HG02938 (cell line): ENCODE data around the gene EXD3.
A peak's percentile ranks its signal among the peaks of the same experiment; 100 is the strongest.

ENCODE experiments used
- ATAC-seq: cut with Tn5 transposase; IDR thresholded peaks from one replicate; pipeline ENCODE4 v1.9.1; 2021; ENCODE audit warnings: mild to moderate bottlenecking, moderate library complexity; ENCODE audit not compliant: unreplicated experiment

Gene EXD3

GRCh38 chr9:137297966-137298365 lies 125.0 kb downstream of the EXD3 start:
- ATAC-seq = no peak

- ATAC-seq = no peak
Observed at GRCh38 chr9:137296670-137297664, 126.0 kb downstream of the EXD3 start.

- no peak for ATAC-seq
Observed at GRCh38 chr9:137295849-137296669, 126.9 kb downstream of the EXD3 start.

DNA sequence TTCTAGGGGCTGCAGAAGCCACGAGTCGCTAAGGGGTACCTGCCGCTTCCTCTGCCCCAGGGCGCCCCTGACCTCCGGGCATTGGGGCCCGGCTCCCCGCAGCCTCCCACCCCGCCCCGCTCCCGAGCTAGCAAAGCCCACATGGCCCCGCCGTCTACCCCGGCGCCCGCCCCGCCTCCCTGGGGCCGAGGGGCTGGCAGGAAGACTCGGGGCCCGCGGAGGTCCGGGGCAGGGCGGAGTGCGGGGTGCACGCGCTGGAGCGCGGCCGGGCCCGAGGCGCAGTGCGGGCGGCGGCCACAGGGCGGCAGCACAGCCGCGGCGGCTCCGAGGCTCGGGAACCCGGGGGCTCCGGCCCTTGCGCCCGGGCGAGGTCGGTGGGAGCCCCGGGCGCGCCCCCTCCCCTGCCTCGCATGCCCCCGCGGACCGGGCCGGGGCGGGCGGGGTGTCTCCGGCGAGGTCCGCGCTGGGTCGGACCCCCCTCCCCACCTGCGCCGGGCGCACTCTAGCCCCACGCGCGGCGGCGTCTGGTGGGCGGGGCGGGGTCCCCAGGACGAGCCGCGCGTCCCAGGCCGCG lies 127.6 kb downstream of the EXD3 start:
- ATAC-seq = no peak

- no peak for ATAC-seq
Observed at GRCh38 chr9:137294681-137295237, 128.2 kb downstream of the EXD3 start.

GRCh38 chr9:137294091-137294680 lies 128.8 kb downstream of the EXD3 start:
- ATAC-seq = no peak

DNA sequence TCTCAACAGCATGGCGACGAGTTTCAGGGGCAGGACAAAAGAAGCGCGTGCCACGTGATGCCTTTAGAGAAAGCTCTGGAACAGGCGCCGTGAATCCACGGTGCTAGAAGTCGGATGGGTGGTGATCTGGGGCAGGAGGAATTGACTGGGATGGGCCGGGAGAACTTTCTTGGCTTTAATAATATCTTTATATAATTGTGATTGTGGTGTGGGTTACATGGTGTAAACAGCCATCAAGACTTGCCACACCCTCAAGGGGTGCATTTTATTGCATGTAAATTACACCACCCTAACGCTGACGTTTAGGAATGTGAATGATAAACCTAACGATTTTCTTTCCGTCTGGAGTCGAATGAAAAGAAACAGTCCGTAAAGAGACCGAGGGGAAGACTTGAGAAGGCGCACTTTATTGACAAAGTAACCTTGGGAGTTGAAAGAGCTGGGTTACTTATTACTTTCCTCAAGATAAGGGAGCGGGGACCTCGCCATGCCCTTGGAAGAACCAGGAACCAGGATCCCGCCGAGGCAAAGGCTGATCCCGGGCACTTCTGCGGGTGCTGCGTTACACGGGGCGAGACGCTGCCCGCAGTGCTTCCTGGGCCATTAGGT lies 129.4 kb downstream of the EXD3 start:
- ATAC-seq = no peak

DNA sequence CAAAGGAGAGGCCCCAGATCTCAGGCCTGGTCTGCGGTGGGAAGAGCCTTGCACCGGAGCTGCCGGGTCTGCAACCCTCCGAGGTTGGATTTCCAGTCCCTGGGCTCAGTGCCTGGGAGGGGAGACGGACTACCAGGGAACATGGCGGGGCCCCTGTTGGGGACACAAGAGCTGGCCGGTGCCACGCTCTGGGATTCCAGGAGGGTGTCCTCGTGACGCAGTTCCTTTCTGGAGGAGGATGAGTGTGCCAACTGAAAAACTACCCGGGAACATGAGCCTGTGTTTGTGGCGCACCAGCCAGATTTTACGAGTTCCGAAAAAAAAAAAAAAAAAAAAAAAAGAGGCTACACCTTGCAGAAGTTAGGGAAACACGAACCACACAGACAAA lies 129.9 kb downstream of the EXD3 start:
- no peak for ATAC-seq

DNA sequence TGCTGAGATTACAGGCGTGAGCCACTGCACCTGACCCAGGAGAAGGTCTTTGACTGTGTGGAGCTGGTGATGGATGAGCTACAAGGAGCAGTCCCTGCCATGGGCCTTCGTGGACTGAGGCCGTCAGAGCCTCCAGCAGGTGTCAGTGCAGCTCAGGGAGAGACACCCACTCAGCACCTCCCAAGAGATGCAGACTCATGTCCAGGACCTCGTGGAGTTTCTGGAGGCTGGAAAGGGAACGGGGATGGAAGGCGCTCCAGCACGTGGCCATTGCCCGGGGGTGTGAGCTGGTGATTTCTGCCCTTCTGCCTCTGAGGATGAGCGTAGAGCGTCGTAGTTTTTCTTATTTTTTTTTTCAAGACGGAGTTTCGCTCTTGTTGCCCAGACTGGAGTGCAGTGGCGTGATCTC lies 136.0 kb downstream of the EXD3 start:
- no peak for ATAC-seq

- no peak for ATAC-seq
Observed at GRCh38 chr9:137281345-137282116, 141.4 kb downstream of the EXD3 start.

- ATAC-seq = no peak
Observed at GRCh38 chr9:137280474-137281344, 142.3 kb downstream of the EXD3 start.

DNA sequence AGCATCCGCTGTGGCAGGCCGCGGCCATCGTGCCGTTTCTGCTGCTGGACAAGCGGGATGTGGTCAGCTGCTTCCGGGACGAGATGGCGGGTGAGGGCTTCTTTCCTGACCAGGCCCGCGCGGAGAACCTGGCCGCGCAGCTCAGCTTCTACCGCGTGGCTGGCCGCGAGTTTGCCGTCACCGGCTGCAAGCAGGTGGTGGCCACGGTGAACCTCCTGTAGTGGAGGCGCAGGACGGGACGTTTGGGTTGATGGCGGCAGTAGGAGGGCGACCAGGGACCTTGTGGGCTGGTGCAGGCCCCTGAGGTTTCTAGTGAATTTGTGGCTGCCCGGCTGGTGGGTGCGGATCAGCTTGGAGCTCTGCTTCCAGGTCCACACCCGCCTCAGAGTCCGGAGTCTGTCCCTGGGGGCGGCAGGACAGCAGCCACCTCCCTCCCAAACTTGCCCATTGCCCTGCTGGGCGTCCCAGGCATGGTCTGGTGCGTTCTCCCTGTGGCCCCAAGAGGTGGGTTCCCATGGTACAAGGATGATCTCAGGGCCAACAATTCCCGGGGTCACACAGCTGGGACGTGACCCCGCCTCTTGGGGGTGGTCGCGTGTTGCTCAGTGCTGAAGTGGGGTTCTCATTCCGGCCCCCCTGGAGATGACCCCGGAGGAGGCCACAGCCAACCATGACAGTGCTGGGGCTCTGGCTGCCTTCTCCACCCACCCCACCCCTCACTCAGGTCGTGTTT lies 143.1 kb downstream of the EXD3 start:
- no peak for ATAC-seq

DNA sequence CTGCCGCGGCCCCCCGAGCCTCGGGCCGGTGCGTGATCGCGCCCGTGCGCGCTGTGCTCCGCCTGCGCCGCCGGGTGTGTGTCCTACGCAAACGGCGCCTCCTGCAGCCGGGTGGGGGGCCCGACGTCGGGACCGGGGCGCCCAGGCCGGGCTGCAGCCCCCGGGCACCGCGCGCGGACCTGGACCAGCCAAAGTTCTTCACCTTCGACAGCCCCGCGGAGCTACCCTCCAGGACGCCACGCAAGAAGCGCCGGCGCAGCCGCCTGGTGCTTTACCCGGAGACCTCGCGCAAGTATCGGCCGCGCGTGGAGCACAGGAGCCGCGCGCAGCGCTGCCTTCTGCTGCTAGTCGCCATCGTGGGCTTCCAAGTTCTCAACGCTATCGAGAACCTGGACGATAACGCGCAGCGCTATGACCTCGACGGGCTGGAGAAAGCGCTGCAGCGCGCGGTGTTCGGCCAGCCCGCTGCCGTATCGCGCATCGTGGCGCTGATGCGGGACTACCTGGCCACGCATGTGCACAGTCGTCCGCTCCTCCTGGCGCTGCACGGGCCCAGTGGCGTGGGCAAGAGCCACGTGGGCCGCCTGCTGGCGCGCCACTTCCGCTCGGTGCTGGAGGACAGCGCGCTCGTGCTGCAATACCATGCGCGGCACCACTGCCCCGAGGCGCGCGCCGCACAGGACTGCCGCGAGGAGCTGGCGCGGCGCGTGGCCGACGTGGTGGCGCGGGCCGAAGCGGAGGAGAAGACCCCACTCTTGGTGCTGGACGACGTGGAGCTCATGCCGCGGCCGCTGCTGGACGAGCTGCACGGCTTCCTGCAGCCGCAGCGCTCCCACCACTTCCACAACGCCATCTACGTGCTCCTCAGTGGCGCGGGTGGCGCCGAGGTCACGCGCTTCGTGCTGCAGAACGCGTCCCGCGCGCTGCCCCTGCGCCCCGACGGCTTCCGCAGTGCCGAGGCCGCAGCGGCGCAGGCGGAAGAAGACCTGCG lies 143.9 kb downstream of the EXD3 start:
- ATAC-seq = no peak

DNA sequence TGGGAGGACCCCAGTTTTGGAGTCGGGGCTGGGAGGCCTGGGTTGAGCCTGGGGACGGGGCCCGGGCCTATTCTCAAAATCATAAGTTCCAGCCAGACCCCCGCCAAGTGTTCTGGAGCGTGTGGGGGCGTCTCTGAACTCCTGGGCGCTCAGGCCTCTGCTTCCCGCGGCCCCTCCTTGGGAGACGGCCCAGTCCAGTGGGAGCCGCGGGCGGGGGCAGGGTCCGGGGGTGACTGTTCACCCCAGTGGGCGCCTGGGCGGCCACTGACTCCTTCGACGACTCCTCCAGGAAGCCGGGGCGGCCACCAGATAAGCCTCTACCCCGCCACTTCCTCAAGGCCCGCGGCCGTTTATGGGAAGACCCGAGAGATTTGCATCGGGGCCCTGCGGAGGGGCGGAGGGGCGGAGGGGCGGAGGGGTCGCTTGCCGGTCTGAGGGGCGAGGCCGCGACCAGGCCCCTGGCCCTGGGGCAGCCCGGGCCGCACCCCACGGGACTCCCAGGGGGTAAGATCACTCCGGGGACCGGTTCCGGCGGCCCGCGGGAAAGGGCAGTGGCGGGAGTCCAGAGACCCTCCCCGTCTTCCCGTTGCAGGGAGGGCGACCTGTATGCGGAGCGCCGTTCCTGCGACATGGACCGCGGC lies 144.8 kb downstream of the EXD3 start:
- peak; percentile 10 for ATAC-seq

DNA sequence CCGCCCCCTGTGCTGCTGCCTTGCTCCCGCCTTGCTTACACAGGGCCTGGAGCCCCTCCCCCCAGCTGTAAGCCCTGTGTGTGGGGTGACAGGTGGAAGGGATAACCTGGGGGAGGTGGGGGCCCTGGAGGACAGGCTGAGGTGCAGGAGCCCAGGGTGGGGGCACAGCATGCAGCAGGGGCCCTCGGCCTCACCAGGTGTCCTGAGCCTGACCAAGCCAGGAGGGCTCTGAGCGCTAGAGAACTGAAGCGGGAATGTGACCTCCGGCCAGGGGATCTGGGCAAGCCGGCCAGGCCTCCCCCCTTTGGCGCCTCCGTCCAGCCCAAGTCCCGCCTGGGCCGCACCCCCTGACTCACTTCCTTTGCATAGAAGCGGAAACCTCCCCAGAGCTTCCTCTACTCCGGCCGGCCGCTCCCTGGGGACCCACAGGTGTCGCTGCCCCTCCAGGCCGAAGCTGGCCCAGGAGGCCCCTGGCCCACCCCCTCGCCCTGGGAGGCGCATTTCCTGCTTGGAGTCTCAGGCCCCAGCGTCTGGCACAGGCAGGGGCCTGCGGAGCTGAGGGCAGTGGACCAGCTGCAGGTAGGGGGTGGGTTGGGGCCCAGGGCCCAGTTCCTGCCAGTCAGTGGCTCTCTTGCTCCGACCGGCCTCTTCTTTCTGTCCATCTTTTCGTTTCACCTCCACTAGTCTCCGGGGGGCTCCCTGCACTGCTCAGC lies 145.5 kb downstream of the EXD3 start, which contains the start of gene TOR4A:
Gene TOR4A (plus strand): TSS at position 398 of the 713 bp plus-strand sequence. CDS start 964 bp downstream, outside the sequence.
- ATAC-seq = peak; percentile 64
